ENCODE results near the gene C1orf198.
"Not testable (repeated sequence)": the region's sequence is repeated elsewhere in the genome, so short reads cannot be mapped to it uniquely, and the experiment has no call there.

The C1orf198 gene

DNA sequence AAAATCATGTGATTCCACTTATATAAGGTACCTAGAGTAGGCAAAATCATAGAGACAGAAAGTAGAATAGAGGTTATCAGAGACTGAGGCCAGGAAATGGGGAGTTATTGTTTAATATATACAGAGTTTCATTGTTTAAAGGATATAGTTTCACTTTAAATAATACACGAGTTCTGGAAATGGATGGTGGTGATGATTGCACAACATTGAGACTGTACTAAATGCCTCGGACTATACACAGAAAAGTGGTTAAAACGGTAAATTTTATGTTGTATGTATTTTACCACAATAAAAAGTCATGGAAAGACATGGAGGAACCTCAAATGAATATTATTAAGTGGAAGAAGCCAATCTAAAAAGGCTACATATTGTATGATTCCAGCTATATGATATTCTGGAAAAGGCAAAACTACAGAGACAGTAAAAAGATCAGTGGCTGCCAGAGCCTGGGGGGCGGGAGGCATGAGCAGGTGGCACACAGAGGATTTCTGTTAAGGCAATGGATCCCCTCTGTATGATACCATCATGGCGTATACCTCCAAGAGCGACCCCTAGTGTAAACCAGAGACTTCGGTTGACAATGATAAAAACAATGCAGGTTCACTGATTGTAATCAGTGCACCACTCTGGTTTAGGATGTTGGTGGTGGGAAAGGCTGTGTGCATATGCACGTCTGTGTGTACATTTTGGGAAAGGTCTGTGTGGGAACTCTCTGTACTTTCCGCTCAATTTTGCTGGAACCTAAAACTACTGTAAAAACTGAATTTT is 7.5 kb downstream of the C1orf198 start:
- no peak for DNase-seq (ENCODE audit: low spot score)

- DNase-seq (ENCODE audit: low spot score) = no peak
These were observed 9.2 kb downstream of the C1orf198 start for GRCh38 chr1:230858918-230859729.

DNA sequence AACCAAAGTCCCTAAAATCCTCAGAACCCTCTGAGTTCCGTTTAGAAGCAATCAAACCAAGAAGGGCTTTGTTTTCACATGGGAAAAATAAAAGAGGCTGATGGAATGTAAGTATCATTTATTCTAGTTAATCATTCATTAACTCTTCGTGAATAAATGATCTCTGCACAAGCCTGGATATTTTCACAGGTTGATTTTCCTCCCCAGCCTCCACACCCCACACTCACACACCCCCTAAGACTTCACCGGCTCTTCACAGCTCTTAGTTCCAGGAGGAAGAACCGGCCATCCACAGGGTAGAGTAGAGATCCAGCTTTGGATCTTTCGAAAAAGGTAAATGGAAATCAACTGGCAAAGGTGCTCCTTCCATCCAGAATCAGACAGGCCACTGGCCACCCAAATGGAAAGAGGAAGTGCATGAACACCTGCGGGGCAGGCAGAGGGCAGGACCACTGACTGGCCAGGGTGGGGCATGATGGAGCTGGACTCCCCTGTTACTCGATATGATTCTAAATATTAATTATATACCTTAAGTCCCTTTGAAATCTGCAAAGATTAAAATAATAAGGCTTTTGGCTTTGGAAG is 10.0 kb downstream of the C1orf198 start:
- DNase-seq (ENCODE audit: low spot score) = no peak

DNA sequence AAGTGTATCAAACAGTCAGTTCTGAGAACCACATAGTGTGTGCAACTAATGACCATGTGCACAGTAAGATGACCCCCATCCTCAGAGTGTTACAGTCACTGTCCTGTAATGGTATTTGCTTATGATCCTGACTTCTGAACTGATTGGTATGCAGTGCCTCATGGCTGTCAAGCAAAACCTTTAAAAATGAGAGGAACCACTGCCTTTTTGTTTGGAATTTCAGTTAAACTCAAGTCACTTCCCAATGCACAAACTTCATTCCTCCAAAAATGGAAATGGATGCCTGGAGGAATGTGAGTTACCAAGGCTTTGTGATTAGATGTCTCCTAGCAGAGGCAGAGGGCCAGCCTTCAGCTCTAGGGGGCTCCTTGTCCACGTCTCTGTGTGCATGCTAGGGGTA is 10.5 kb downstream of the C1orf198 start:
- DNase-seq (ENCODE audit: low spot score) = no peak

GRCh38 chr1:230857077-230857476 is 11.2 kb downstream of the C1orf198 start:
- DNase-seq (ENCODE audit: low spot score) = no peak

GRCh38 chr1:230855886-230856285 is 12.4 kb downstream of the C1orf198 start:
- no peak for DNase-seq (ENCODE audit: low spot score)

DNA sequence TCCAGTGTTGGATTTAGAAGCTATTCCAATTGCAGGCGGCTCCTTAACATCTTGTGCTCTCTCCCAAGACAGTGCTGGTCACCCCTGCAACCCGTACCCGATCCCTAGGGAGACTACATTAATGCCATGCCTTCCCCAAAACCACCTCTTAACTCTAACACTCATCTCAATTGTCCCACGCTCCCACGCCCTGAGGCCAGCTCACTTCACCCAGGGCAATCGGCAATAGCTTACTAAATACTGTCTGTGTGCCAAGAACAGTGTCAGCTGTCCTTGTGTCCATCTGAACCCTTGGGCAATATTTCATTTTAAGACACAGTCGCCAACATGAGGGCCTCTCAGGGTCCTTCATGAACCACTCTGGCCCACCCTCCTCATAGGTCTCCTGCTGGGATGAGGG is 13.9 kb downstream of the C1orf198 start:
- DNase-seq (ENCODE audit: low spot score) = no peak

DNA sequence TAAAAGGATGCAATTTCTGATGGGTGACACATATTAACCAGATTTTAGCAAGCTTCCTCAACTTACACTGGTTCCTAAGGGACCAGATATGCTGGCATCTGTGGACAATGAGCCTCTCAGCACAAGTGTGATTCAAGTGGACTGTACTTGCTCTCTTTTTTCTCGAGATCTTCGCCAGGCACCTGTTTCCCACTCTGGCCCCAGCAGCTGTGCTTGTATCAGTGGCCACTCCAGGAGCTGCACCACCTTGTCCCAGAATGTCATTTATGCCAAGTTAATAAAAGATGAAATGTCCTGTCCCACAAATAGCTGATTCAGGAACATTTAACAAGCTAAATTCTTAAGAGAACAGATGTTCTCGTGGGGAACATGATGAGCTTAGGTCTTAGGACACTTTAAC is 14.6 kb downstream of the C1orf198 start:
- no peak for DNase-seq (ENCODE audit: low spot score)

- no peak for DNase-seq (ENCODE audit: low spot score)
These were observed 15.4 kb downstream of the C1orf198 start for GRCh38 chr1:230852959-230853358.

GRCh38 chr1:230851291-230851691 is 17.0 kb downstream of the C1orf198 start:
- no peak for DNase-seq (ENCODE audit: low spot score)

- no peak for DNase-seq (ENCODE audit: low spot score)
These were observed 17.8 kb downstream of the C1orf198 start for GRCh38 chr1:230850547-230850946.

GRCh38 chr1:230849451-230850224 is 18.7 kb downstream of the C1orf198 start:
- no peak for DNase-seq (ENCODE audit: low spot score)

GRCh38 chr1:230848235-230848634 is 20.1 kb downstream of the C1orf198 start:
- DNase-seq (ENCODE audit: low spot score) = no peak

DNA sequence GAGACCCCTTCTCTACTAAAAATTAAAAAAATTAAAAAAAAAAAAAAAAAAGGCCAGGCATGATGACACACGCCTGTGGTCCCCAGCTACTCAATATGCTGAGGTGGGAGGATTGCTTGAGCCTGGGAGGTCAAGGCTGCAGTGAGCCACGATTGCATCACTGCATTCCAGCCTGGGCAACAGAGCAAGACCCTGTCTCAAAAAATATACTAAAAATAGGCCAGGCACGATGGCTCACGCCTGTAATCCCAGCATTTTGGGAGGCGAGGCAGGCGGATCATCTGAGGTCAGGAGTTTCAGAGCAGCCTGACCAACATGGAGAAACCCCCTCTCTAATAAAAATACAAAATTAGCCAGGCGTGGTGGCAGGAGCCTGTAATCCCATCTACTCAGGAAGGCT is 23.1 kb downstream of the C1orf198 start:
- DNase-seq (ENCODE audit: low spot score) = not testable (repeated sequence)

- DNase-seq (ENCODE audit: low spot score) = no peak
These were observed 23.8 kb downstream of the C1orf198 start for GRCh38 chr1:230844561-230844960.

DNA sequence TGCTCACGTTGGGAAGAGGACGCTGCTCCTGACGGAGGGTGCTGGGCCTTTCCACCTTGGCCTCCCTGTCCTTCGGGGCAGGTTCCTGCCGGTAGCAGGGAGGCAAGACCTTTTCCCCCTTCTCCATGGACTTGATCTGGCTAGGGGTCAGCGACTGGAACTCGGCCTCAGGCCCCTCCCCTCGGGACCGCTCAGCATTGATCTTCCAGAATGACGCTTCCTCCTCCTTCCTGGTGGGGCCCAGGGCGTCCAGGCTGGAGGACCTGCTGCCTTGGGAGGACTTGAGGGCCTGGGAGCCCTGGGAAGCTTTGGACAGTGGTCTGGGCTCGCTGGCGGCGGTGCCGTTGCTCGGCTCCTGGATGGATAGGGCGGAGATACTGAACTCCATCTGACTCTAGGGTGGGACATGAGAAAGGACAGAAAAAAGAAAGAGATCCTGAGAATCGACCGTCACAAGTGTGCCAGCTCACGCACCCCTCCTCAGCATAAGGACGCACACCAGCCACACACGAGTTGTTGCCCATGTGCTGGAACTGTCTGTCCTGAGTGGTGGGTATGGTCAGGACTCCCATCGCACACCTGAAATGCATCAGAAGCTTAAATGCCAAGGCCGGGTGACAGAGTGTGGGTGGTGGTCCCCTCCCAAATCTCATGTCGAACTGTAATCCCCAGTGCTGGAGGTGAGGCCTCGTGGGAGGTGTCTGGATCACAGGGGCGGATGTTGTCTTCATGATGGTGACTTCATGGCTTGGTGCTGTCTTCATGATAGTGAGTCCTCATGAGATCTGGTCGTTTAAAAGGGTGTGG is 24.6 kb downstream of the C1orf198 start:
- no peak for DNase-seq (ENCODE audit: low spot score)

DNA sequence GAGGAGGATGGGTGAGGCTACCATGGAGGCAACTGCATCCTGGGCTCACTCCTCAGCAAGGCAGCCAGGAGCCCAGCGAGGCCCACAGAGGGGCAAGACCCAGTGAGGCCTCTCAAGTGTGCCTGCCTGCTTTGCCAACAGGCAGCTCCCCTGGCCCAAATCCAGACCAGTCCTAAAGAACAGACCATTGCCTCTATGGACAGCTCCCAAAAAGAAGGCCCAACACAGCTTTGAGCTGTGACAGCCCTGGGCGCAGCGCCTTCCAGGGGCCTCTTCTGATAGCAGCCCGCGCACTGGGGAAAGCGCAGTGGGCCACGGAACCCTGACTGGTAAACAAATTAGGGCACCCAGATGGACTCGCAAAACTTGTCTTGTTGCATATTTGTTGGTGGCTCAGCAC is 25.5 kb downstream of the C1orf198 start:
- no peak for DNase-seq (ENCODE audit: low spot score)

DNA sequence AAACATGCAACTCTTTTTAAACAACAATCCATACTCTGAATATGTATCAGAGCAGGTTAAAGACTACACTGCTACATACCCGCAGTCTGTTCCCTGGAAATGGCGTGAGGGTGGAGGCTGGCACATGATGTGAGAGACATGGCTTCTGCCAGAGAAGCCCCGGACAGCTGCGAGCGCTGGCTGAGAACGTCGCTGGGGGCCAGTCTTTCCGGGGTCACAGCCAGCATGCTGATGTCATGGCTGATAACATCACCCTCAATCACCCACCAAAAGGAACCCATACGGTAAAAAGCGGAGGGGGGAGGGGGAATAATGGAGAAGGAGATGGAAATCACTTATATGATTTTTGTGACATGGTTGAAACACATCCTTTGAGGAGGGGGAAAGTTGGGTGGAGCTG is 29.1 kb downstream of the C1orf198 start:
- DNase-seq (ENCODE audit: low spot score) = no peak

DNA sequence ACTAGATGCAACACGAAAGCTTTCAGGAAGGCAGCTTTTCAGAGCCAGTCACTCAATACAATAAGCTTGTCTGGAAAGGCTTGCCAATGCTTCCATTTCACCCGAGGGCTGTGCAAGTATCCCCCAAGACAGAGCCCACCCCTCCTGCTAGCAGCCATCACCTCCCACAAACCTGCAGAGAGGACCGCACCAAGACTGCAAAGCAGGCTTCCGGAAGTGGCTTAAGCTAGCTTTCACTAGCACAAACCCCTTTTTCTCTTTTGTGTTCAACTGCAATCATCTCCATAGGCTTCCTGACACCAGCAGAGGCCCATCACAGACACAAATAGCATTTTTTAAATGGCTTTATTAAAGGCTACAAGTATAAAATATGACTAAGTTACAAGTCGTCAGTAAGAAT is 31.5 kb downstream of the C1orf198 start:
- DNase-seq (ENCODE audit: low spot score) = no peak

DNA sequence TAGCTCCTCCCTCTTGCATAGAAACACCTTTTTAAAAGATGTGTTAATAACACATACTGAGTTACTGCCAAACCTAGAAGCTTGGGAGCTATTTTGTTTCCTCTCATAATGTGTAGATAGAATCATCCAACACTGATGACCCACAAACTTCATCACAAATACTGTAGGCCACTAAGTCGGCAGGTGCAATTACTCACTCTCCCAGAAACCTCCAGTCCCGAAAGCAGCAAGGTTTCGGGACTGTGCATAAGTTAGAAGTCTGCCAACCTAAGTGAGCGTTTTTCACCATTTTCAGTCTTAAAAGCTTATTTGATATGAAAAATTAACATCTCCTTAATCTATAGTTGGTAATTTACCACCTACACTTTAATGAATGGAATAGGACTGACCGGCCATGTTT is 32.0 kb downstream of the C1orf198 start:
- no peak for DNase-seq (ENCODE audit: low spot score)

DNA sequence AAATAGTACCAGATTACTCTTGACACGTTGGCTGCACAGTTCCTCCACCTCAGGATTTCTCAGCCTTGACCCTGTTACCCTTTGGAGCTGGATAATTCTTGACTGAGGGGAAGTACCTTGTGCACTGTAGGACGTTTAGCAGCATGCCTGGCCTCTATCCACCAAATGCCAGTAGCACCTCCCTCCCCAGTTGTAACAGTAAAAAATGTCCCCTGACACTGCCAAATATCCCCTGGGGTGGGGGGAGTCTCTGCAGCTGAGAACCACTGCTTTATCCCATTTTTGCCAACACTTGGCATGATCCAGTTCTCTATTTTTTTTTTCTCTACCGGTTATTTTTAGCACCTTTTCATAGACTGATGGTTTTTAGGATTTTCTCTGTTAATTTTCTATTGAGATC is 34.0 kb downstream of the C1orf198 start:
- DNase-seq (ENCODE audit: low spot score) = no peak
